Astrocyte (in vitro differentiated cells and primary cell): ENCODE results near the gene MPC1.

ENCODE experiments used
- EZH2 ChIP-seq: IDR thresholded peaks from 2 replicates; pipeline ENCODE4 v1.6.1; 2012; ENCODE audit warnings: mild to moderate bottlenecking, low read length, inconsistent platforms; ENCODE audit not compliant: insufficient read depth
- TF ChIP-seq, protein P1 (sequence below): IDR thresholded peaks from 2 replicates; pipeline ENCODE4 v1.5.1; 2011; ENCODE audit warnings: low read depth, mild to moderate bottlenecking, inconsistent platforms, low read length, moderate library complexity; ENCODE audit not compliant: insufficient read depth

DNA sequence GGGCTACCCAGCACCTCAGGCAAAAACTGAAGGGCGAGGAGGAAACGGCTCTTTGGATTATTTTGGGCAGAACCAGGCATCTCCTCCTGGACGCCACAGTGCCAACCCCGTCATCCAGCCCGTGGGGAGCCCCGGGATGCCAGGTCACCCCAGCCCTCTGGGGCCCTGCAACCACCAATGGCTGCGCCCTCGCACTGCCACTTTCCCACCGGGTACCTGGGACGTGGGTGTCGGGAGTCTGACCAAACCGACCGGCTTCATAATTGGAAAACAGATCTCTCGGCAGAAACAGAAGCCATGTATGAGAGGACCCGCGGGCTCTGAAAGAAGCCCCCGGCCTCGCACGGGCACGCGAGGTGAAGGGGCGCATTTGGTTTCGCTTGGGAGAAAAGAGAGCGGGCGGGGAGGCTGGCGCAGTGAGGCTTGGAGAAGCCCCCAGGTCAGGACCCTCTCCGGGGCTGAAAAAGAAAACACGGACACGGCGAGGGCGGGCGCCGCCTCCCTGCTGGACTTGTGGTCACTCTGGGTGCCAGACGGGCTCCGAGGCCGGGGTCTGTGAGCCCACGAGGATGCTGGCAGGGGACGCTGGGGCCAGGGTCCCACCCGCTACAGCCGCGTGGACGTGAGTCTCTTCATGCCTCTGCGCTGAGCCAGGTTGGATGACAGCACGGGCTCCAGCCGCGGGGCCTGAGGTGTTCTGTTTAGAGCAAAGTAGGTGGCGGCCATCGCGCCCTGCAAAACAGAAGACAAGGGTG is 29.6 kb upstream of the MPC1 start:
- TF ChIP-seq, protein P1, sequence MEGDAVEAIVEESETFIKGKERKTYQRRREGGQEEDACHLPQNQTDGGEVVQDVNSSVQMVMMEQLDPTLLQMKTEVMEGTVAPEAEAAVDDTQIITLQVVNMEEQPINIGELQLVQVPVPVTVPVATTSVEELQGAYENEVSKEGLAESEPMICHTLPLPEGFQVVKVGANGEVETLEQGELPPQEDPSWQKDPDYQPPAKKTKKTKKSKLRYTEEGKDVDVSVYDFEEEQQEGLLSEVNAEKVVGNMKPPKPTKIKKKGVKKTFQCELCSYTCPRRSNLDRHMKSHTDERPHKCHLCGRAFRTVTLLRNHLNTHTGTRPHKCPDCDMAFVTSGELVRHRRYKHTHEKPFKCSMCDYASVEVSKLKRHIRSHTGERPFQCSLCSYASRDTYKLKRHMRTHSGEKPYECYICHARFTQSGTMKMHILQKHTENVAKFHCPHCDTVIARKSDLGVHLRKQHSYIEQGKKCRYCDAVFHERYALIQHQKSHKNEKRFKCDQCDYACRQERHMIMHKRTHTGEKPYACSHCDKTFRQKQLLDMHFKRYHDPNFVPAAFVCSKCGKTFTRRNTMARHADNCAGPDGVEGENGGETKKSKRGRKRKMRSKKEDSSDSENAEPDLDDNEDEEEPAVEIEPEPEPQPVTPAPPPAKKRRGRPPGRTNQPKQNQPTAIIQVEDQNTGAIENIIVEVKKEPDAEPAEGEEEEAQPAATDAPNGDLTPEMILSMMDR: no peak
- no peak for TF ChIP-seq EZH2
